Left ventricle myocardium inferior (tissue), 1 donor: ENCODE measurements around the gene LCOR. TPM values are rescaled to one million over a fixed set of nuclear protein-coding genes. Genes with fewer than 3 reads are reported as not detected.

Experiments
- DNase-seq: peaks from one replicate; pipeline ENCODE4 v3.0.0-alpha.2; 2020
- H3K27ac ChIP-seq: fragments of 200-600 bp; replicated peaks from 2 replicates; pipeline ENCODE4 v1.8.0; 2021
- H3K27me3 ChIP-seq: fragments of 200-600 bp; 2 replicates; pipeline ENCODE4 v1.8.0; 2021; ENCODE audit warnings: low read depth
- H3K36me3 ChIP-seq: fragments of 200-600 bp; 2 replicates; pipeline ENCODE4 v1.8.0; 2021
- H3K4me1 ChIP-seq: fragments of 200-600 bp; 2 replicates; pipeline ENCODE4 v1.8.0; 2021
- H3K4me3 ChIP-seq: fragments of 200-600 bp; 2 replicates; pipeline ENCODE4 v1.8.0; 2021; ENCODE audit warnings: mild to moderate bottlenecking, moderate library complexity
- H3K9me3 ChIP-seq: fragments of 200-600 bp; replicated peaks from 2 replicates; pipeline ENCODE4 v1.8.0; 2021
- CTCF ChIP-seq: fragments of 200-600 bp; IDR thresholded peaks from 2 replicates; pipeline ENCODE4 v1.8.0; 2021; ENCODE audit warnings: antibody characterized with exemption, mild to moderate bottlenecking, borderline replicate concordance
- intact Hi-C: fragments of 100-400 bp; cut with micrococcal nuclease; formaldehyde crosslinking; loops from one replicate; pipeline ENCODE4 v1.11.0; 2022
- total RNA-seq: library from RNA; stranded (reverse); fragmentation: NEBNext Ultra II Directional; extraction: Animal tissue kit (Norgen Biotek cat#: 25700); gene quantifications from one replicate; pipeline ENCODE4 v1.2.1, GENCODE V29; 2021
- donor health status: DM: no; HTN: yes; CAD: no; lungs with severe emphysema.

Gene LCOR
- total RNA-seq, 1 donor from 2014 or later, result 18.9 TPM

GRCh38 chr10:97003151-97003803, 171.2 kb downstream of the LCOR start:
- Histone ChIP-seq H3K9me3 (peaks cover 16% of the 10 kb centered on the region), H3K4me3 (no peak overlapping the region), H3K36me3 (no peaks in the 10 kb centered on the region), H3K27ac (no peak overlapping the region), H3K27me3 (no peaks in the 10 kb centered on the region), H3K4me1 (no peaks in the 10 kb centered on the region)
- no peak for DNase-seq
- intact Hi-C loops, result no loop called here
- no peak for TF ChIP-seq CTCF

DNA sequence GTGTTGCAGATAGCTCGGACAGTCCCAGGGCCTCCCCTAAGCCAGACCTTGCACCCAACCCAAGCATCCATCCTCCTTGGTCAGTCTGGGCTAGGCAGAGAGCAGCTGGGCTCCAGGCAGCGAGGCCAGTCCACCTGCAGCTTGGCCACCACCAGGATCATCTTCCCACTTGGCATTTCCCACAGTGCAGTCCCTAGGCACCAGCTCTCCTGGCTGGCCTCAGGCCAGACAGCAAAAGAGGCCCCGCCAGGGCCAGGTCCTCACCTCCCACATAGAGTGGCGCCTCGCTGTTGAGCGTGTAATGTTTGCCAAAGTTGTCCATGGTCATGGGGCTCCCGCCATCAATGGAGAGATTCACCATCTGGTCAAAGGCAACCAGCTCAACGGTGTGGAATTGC, 171.7 kb downstream of the LCOR start:
- no peak for DNase-seq
- no peaks in the 10 kb centered on the region for H3K36me3 ChIP-seq
- H3K27me3 ChIP-seq, result no peaks in the 10 kb centered on the region
- intact Hi-C loops, result no loop called here
- H3K27ac ChIP-seq, result no peak overlapping the region
- no peaks in the 10 kb centered on the region for H3K4me1 ChIP-seq
- no peak for TF ChIP-seq CTCF
- H3K4me3 ChIP-seq, result no peak overlapping the region
- H3K9me3 ChIP-seq, result peaks cover 21% of the 10 kb centered on the region

DNA sequence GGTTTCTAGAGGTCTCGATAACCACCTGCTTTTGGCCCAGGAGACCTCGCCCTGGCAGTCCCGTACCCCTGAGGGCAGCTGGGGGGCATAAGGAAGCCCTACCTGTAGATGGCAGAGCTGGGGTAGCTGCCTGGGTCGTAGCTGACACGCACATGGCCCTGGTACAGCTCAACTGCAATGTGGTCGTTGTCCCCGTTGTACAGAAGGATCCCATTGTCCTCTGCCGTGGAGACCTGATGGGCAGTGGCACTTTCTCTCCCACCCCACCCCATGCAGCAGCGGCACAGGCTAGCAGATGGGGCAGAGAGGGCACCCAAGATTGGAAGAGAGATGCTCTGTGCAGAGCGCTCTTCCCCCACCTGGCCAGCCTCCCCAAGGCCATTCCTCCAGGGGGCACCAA, 172.5 kb downstream of the LCOR start:
- peaks cover 25% of the 10 kb centered on the region for H3K9me3 ChIP-seq
- H3K36me3 ChIP-seq, result no peaks in the 10 kb centered on the region
- no peaks in the 10 kb centered on the region for H3K27me3 ChIP-seq
- H3K4me1 ChIP-seq, result no peaks in the 10 kb centered on the region
- intact Hi-C loops, result no loop called here
- no peak for DNase-seq
- no peak overlapping the region for H3K4me3 ChIP-seq
- H3K27ac ChIP-seq, result no peak overlapping the region
- no peak for TF ChIP-seq CTCF

DNA sequence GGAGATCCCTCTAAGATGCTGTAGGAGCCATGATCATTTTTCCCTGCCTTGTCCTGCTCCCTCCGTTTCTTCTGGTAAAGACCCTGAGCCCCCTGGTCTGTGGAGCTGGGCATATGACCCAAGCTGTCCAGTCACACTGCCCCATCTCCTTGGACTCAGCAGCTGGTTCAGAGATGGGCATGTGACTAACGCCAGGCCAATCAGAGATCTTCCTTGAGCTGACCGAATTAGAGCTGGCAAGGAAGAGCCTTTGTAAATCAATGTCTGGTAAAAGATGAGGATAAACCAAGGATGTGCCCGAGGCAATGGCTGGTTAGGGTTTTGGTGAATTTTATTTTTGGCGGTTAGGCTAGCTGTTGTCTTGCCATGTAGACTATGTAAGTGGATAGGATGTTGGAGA, 173.3 kb downstream of the LCOR start:
- no peak for DNase-seq
- TF ChIP-seq CTCF, result no peak
- H3K4me1 ChIP-seq, result no peaks in the 10 kb centered on the region
- H3K27ac ChIP-seq, result no peak overlapping the region
- peaks cover 30% of the 10 kb centered on the region for H3K9me3 ChIP-seq
- H3K27me3 ChIP-seq, result no peaks in the 10 kb centered on the region
- no peaks in the 10 kb centered on the region for H3K36me3 ChIP-seq
- no peak overlapping the region for H3K4me3 ChIP-seq
- intact Hi-C loops, result no loop called here

DNA sequence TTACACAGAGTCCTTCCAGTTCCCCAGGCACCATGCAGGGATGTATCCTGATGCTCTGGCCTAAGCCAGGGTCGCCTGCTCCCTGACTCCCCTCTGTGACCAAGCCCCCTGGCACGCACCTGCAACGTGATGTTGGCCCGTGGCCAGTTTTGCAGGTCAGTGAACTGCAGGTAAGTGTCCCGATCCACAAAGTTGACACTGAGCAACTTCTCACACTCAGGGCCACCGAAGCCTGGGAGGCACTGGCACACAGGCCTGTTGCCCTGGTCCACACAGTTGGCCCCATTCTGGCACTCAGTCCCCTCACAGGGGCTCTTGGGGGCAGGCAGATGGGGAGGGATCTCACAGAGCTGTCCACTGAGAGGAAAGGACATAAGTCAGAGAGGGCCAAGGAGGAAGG, 174.3 kb downstream of the LCOR start:
- intact Hi-C loops, result no loop called here
- Histone ChIP-seq H3K27ac (no peak overlapping the region), H3K27me3 (no peaks in the 10 kb centered on the region), H3K9me3 (peaks cover 30% of the 10 kb centered on the region), H3K4me1 (no peaks in the 10 kb centered on the region), H3K4me3 (no peak overlapping the region), H3K36me3 (no peaks in the 10 kb centered on the region)
- DNase-seq, result no peak
- no peak for TF ChIP-seq CTCF
